Motor neuron (in vitro differentiated cells): ENCODE data around the gene LRRIQ3. TPM values are rescaled to one million over a fixed set of nuclear protein-coding genes. Genes with fewer than 3 reads are reported as not detected.

Experiments used
- ATAC-seq, 8 experiments: fragments of 200-7000 bp; cut with Tn5 transposase; replicated peaks in 6 of 8; 2 replicates each; pipeline ENCODE4 v1.8.0; 2021; ENCODE audit warnings: mild to moderate bottlenecking in 8 of 8, moderate library complexity in 8 of 8
- H3K27ac ChIP-seq, 2 donors: fragments of 250-450 bp; sonication (Bioruptor Pico); 2 replicates each; pipeline ENCODE4 v1.9.0; 2021; ENCODE audit warnings: antibody characterized with exemption in 2 of 2, mild to moderate bottlenecking in 2 of 2, moderate library complexity in 1 of 2
- H3K4me1 ChIP-seq, 2 donors: fragments of 250-450 bp; sonication (Bioruptor Pico); replicated peaks in 1 of 2; 2 replicates each; pipeline ENCODE4 v1.6.1; 2021; ENCODE audit warnings: antibody characterized with exemption in 2 of 2, mild to moderate bottlenecking in 2 of 2, moderate library complexity in 1 of 2
- H3K4me3 ChIP-seq, 5 donors: fragments of 250-450 bp; sonication (Bioruptor Pico); 2 replicates each; pipeline ENCODE4 v1.9.0; 2021; ENCODE audit warnings: antibody characterized with exemption in 5 of 5, mild to moderate bottlenecking in 5 of 5, moderate library complexity in 4 of 5
- WGBS, 10 experiments: fragments of 450-650 bp; shearing (Covaris generic); methylation state at CpG; one replicate each; pipeline ENCODE4 v1.0.0; 2022; 5-methylcytosine and 5-hydroxymethylcytosine counted together
- in situ Hi-C, 9 experiments: fragments of 400-800 bp; cut with MboI; loops; one replicate each; pipeline ENCODE4 v1.15.0; 2021; ENCODE audit warnings: low sequenced_read_pairs in 9 of 9, low pct_unique_long_range_greater_than_20kb in 2 of 9; ENCODE audit not compliant: unreplicated experiment in 9 of 9
- total RNA-seq, 8 experiments: library from RNA; unstranded; fragments of 300-600 nt; gene quantifications; 2 replicates each; pipeline versions ENCODE4 v1.2.3 to v1.2.4, GENCODE V29; 2022

LRRIQ3 gene
- total RNA-seq = 1 to 10 TPM in 2 of 8 experiments, under 1 TPM in 6; 0.04 to 1.8 (median 0.51) TPM

DNA sequence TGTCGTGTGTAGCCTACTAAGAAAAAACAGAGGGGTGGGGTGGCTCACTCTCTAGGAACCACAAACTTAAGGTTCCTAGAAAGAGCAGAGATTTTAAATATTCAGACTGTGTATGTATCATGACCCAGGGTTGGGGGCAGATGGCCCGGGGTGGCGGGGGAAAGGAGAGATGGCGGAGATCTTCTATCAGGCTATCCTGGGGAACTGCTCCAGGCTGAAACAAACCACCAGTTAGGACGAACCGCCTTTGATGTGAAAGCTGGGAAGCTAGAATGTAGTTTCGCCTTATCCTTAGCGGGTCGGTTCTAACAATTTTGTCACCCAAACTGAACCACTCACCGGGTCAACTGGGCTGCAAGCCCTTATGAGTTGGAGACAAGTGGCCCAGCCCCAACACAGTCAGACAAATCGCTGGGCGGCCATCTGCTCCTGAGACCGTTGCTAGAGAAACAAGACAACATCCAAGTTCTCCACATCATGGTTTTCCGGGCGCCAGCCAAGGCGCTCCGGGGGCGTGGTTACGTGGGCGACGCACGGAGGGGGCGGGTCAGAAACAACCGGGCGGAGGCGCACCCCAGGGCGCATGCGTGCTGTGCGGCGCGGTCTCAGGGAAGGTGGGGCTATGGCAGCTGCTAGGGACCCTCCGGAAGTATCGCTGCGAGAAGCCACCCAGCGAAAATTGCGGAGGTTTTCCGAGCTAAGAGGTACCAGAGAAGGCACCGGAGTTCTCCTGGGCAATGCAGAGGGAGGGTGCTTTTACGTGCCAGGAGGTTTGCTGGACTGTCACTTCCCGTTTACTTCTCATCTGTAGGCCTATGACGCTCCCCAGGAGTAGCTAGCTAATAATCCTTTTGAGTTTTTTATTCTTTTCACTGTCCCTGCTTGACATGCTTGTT, at the start of gene LRRIQ3, which contains the start of gene FPGT:
Gene LRRIQ3, minus strand, starts transcription at position 520 of the 896 bp plus-strand sequence. CDS start 14,492 bp downstream, outside the sequence.
Gene FPGT, plus strand, starts transcription at position 586 of the 896 bp plus-strand sequence. Its CDS starts 37 bp downstream, at position 623.
- 0 to 96% (median 63%) methylated on average over 1 to 29 of the region's 41 CpGs for WGBS, 10 experiments
- in situ Hi-C loops = no loop called here
- peaks cover 0 to 2% of the 10 kb centered on the region in 2 donors for H3K4me1 ChIP-seq
- H3K27ac ChIP-seq = no peak within 1 kb of the TSS
- peak within 1 kb of the TSS; percentile 23 to 44 (median 37) for H3K4me3 ChIP-seq
- ATAC-seq = peak; percentile 71 to 98 (median 96)

- Histone ChIP-seq H3K27ac (no peak overlapping the region), H3K4me3 (no peak overlapping the region), H3K4me1 (peaks cover 6 to 9% of the 10 kb centered on the region in 2 donors)
- peak in 5 of 8 experiments; percentile 51 to 73 (median 58) for ATAC-seq
- 0 to 93% (median 64%) methylated on average over 1 to 2 of the region's 2 CpGs for WGBS, 10 experiments
- in situ Hi-C loops = no loop called here
These were observed 48.3 kb upstream of the LRRIQ3 start for GRCh38 chr1:74246315-74246714.

DNA sequence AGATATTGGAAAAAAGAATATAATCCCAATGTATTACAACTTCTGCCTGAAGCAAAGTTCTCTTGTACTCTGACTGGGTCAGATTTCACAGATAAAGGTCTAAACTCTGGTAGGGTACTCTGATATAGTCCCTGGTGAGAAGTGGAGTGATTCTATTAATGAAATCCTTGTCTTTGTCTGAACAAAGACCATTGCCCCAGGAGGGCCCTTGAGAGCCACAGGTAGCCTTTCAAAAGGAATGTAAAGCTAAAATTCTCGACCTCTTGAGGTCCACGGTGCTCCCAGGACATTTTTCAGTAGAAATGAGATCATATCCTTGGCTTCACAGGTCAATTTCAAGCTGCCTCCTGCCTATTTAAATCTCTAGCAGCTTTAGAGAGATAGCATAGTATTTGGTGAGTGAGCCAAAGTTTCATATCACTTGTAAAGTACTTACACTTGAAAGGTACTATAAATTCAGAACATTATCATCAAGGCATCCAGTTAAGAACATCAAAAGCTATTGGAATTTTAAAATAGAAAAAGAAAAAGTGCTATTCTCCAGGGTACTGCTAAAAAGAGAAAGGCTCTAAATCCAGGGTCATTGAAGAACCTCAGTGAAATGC, 47.3 kb upstream of the LRRIQ3 start:
- ATAC-seq = no peak
- 0% methylated on average over 1 to 2 of the region's 2 CpGs; no CpG with 5 or more reads in 3 of the 10 experiments for WGBS, 10 experiments
- in situ Hi-C loops = no loop called here
- no peak overlapping the region for H3K4me3 ChIP-seq
- peaks cover 6 to 9% of the 10 kb centered on the region in 2 donors for H3K4me1 ChIP-seq
- H3K27ac ChIP-seq = no peak overlapping the region

DNA sequence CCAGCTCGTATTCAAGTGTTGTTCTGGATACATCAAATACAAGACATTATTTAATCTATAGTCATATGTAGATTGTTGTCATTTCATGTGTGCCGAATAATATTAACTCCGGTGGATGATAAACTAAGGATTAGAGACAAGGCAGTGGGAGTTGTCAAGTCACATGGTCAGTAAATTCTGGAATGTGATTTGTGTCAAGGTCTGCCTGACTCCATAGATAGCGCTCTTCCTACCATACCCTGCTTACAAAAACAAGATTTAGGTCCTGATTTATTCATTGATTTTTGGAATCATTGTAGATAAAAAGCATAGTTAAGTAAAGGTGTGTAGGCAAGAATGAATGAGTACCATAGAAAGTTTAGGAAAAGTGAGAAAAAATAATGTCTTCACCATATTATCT, 39.8 kb upstream of the LRRIQ3 start:
- Histone ChIP-seq H3K4me3 (no peak overlapping the region), H3K4me1 (no peaks in the 10 kb centered on the region), H3K27ac (no peak overlapping the region)
- no peak for ATAC-seq
- 8 to 95% (median 91%) methylated on average over 1 to 4 of the region's 4 CpGs; no CpG with 5 or more reads in 2 of the 10 experiments for WGBS, 10 experiments
- in situ Hi-C loops = no loop called here

DNA sequence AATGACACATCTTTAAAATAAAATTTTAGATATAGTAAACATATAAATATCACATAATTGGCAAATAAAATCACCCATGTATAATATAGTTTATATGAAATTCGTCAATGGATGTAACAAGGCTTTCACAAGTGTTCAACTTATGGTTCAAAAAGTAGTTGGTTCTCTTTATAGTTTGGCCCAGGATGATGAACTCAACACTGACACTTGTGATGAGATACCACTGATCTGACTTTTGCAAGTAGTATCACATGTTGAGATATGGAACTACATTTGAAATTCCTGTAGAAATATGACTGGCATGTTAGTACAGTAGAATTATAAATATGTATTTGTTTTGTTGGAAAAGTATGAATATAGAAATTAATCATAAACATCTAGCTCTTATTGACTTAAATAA, 39.1 kb upstream of the LRRIQ3 start:
- no peaks in the 10 kb centered on the region for H3K4me1 ChIP-seq
- H3K27ac ChIP-seq = no peak overlapping the region
- WGBS, 10 experiments = 0 to 83% (median 50%) methylated on average over 1 of the region's 1 CpG; no CpG with 5 or more reads in 3 of the 10 experiments
- no peak overlapping the region for H3K4me3 ChIP-seq
- no peak for ATAC-seq
- in situ Hi-C loops = no loop called here

DNA sequence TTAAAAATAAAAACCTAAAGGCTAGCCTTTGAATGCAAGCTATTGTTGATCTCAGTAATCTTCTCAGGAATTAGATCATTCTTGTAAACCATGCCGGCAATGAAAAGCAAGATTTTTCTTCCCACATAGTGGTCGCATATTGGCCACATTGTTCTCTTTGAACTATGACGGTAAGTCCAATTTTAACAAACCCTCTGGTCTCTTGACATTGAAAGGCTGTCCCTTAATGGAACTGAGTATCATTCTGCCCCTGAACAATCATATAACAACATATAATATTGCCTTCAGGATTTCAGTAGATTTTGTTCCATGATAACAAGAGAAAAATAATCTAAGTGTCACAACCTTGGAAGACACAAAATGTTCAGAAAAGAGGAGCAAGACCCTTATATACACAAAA, 38.5 kb upstream of the LRRIQ3 start:
- Histone ChIP-seq H3K4me1 (no peaks in the 10 kb centered on the region), H3K4me3 (no peak overlapping the region), H3K27ac (no peak overlapping the region)
- in situ Hi-C loops = no loop called here
- 39 to 100% (median 91%) methylated on average over 3 of the region's 3 CpGs; no CpG with 5 or more reads in 1 of the 10 experiments for WGBS, 10 experiments
- no peak for ATAC-seq

DNA sequence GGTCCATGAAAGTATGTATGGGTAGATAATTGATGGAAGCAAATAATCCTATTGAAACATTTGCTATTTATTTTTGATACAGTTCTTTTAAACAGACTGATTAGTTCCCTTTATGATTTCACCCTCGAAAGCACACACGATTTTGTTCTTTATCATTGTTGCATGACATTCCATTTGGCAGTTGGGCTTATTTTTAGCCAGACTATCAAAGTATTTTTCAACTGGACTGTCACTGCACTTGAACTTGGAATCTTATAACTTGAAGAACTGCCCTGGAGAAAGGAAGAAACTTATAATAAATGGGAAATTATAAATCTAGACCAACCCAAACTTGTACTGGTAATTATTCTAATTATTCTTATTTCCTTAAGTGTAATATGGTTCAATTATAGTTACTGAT, 37.2 kb upstream of the LRRIQ3 start, which contains the start of gene TNNI3K:
Gene TNNI3K, plus strand, starts transcription at position 235 of the 400 bp plus-strand sequence. Its CDS starts 65 bp downstream, at position 300.
- Histone ChIP-seq H3K4me3 (no peak within 1 kb of the TSS), H3K4me1 (no peaks in the 10 kb centered on the region), H3K27ac (no peak within 1 kb of the TSS)
- in situ Hi-C loops = no loop called here
- ATAC-seq = no peak
- 6 to 100% (median 85%) methylated on average over 2 of the region's 2 CpGs for WGBS, 10 experiments

GRCh38 chr1:74223453-74223852, 25.5 kb upstream of the LRRIQ3 start:
- Histone ChIP-seq H3K27ac (no peak overlapping the region), H3K4me1 (no peaks in the 10 kb centered on the region), H3K4me3 (no peak overlapping the region)
- no peak for ATAC-seq
- in situ Hi-C loops = no loop called here
- 0 to 80% (median 60%) methylated on average over 1 to 3 of the region's 3 CpGs; no CpG with 5 or more reads in 3 of the 10 experiments for WGBS, 10 experiments

- in situ Hi-C loops = no loop called here
- Histone ChIP-seq H3K4me1 (no peaks in the 10 kb centered on the region), H3K4me3 (no peak overlapping the region), H3K27ac (no peak overlapping the region)
- ATAC-seq = peak in 3 of 8 experiments; percentile 25 to 69 (median 57)
- 33 to 100% (median 95%) methylated on average over 1 to 5 of the region's 5 CpGs; no CpG with 5 or more reads in 1 of the 10 experiments for WGBS, 10 experiments
These were observed 24.7 kb upstream of the LRRIQ3 start for GRCh38 chr1:74222701-74223100.

GRCh38 chr1:74215229-74215628, 17.3 kb upstream of the LRRIQ3 start:
- Histone ChIP-seq H3K27ac (no peak overlapping the region), H3K4me1 (no peaks in the 10 kb centered on the region), H3K4me3 (no peak overlapping the region)
- WGBS, 10 experiments = 0 to 100% (median 92%) methylated on average over 1 of the region's 1 CpG; no CpG with 5 or more reads in 1 of the 10 experiments
- in situ Hi-C loops = no loop called here
- ATAC-seq = peak in 1 of 8 experiments; percentile 62

- ATAC-seq = no peak
- WGBS, 10 experiments = 67 to 100% (median 83%) methylated on average over 1 to 2 of the region's 2 CpGs; no CpG with 5 or more reads in 2 of the 10 experiments
- no peak overlapping the region for H3K27ac ChIP-seq
- in situ Hi-C loops = no loop called here
- H3K4me3 ChIP-seq = no peak overlapping the region
- H3K4me1 ChIP-seq = no peaks in the 10 kb centered on the region
These were observed 7.3 kb upstream of the LRRIQ3 start for GRCh38 chr1:74205266-74205665.

GRCh38 chr1:74199504-74199903, 1.5 kb upstream of the LRRIQ3 start:
- no peak overlapping the region for H3K4me3 ChIP-seq
- no peak for ATAC-seq
- WGBS, 10 experiments = 52 to 95% (median 87%) methylated on average over 4 to 5 of the region's 5 CpGs; no CpG with 5 or more reads in 1 of the 10 experiments
- peaks cover 0 to 2% of the 10 kb centered on the region in 2 donors for H3K4me1 ChIP-seq
- in situ Hi-C loops = no loop called here
- no peak overlapping the region for H3K27ac ChIP-seq

DNA sequence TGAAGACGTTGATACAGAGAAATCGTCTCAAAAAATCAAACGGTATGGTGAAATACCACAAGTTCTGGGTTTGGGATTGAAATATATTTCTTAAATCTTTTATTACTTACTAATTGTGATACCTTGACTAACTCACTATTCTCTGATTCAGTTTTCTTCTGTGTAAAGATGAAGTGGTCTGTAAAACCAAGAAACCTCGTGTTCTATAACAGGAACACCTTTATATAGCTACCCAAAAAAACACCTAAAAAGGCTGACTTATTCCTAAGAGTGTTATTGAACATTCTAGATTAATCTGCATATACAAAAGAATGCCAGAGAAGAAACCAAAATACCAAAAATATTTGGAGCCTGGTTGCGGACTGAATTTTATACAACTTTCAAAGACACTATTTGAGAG, 721 bp downstream of the LRRIQ3 start:
- no peak for ATAC-seq
- H3K4me1 ChIP-seq = peaks cover 0 to 2% of the 10 kb centered on the region in 2 donors
- in situ Hi-C loops = no loop called here
- H3K4me3 ChIP-seq = no peak overlapping the region
- H3K27ac ChIP-seq = no peak overlapping the region
- 80 to 98% (median 89%) methylated on average over 3 to 5 of the region's 5 CpGs for WGBS, 10 experiments
